GM21528 (cell line): ENCODE measurements around the gene OR2H2.

ENCODE experiments used
- ATAC-seq: cut with Tn5 transposase; IDR thresholded peaks from one replicate; pipeline ENCODE4 v1.9.1; 2021; ENCODE audit warnings: mild to moderate bottlenecking, moderate library complexity; ENCODE audit not compliant: unreplicated experiment, low FRiP score

OR2H2 gene

GRCh38 chr6:29590218-29590808, 5.4 kb downstream of the OR2H2 start:
- ATAC-seq, result no peak

- no peak for ATAC-seq
Observed at GRCh38 chr6:29591677-29592076, 6.8 kb downstream of the OR2H2 start.

- ATAC-seq, result no peak
Observed at GRCh38 chr6:29593199-29593855, 8.4 kb downstream of the OR2H2 start.

GRCh38 chr6:29596381-29596900, 11.5 kb downstream of the OR2H2 start:
- no peak for ATAC-seq

- no peak for ATAC-seq
Observed at GRCh38 chr6:29597184-29597583, 12.3 kb downstream of the OR2H2 start.

GRCh38 chr6:29598172-29598747, 13.3 kb downstream of the OR2H2 start:
- ATAC-seq, result no peak

GRCh38 chr6:29602564-29603361, 17.8 kb downstream of the OR2H2 start:
- no peak for ATAC-seq

GRCh38 chr6:29603456-29603855, 18.5 kb downstream of the OR2H2 start:
- no peak for ATAC-seq

- ATAC-seq, result no peak
Observed at GRCh38 chr6:29603930-29604329, 19.0 kb downstream of the OR2H2 start.

GRCh38 chr6:29608131-29608530, 23.2 kb downstream of the OR2H2 start:
- no peak for ATAC-seq

GRCh38 chr6:29610540-29610939, 25.6 kb downstream of the OR2H2 start:
- ATAC-seq, result no peak

GRCh38 chr6:29611426-29611825, 26.5 kb downstream of the OR2H2 start:
- ATAC-seq, result no peak

GRCh38 chr6:29617782-29618554, 33.0 kb downstream of the OR2H2 start:
- ATAC-seq, result no peak

- ATAC-seq, result no peak
Observed at GRCh38 chr6:29619578-29620160, 34.7 kb downstream of the OR2H2 start.

GRCh38 chr6:29620630-29621029, 35.7 kb downstream of the OR2H2 start:
- no peak for ATAC-seq

GRCh38 chr6:29624520-29624961, 39.6 kb downstream of the OR2H2 start:
- ATAC-seq, result no peak

GRCh38 chr6:29625337-29625930, 40.5 kb downstream of the OR2H2 start:
- ATAC-seq, result no peak

GRCh38 chr6:29626948-29627754, 42.2 kb downstream of the OR2H2 start:
- no peak for ATAC-seq
